GM12872 (cell line): ENCODE data around the gene BAMBI.

ENCODE experiments used
- TF ChIP-seq, protein P1 (sequence below): IDR thresholded peaks from 3 replicates; pipeline ENCODE4 v1.5.1; 2011; ENCODE audit warnings: low read depth, mild to moderate bottlenecking, low read length, moderate library complexity; ENCODE audit not compliant: insufficient read depth

Gene BAMBI, protein sequence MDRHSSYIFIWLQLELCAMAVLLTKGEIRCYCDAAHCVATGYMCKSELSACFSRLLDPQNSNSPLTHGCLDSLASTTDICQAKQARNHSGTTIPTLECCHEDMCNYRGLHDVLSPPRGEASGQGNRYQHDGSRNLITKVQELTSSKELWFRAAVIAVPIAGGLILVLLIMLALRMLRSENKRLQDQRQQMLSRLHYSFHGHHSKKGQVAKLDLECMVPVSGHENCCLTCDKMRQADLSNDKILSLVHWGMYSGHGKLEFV

DNA sequence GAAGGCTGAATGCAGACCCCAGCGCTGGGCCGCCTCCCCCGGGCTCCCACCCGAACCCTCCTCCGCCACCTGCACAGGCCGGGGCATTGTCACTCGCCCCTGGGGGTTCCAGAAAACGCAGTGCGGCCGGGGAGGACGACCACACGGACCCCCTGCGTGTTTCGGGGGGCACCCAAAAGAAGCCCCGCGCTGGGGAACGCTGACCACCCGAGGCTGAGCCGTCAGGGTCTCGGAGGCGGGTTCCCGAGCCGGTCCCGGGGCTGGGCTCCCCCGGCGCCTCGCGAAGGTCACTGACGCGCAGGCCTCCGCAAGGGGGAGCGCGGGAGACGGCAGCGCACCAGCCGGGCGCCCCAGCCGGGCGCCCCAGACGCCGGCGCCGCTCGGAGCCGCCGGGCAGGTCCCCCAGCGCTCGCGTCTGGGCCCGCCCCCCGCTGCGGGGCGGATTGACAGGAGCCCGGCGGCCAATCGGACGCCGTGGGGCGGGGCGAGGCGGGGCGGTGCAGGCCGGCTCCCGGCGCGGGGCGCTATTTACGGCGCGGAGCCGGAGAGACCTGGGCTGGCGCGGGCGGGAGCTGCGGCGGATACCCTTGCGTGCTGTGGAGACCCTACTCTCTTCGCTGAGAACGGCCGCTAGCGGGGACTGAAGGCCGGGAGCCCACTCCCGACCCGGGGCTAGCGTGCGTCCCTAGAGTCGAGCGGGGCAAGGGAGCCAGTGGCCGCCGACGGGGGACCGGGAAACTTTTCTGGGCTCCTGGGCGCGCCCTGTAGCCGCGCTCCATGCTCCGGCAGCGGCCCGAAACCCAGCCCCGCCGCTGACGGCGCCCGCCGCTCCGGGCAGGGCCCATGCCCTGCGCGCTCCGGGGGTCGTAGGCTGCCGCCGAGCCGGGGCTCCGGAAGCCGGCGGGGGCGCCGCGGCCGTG lies at the start of gene BAMBI:
Gene BAMBI (plus strand): TSS at position 554 of the 920 bp plus-strand sequence. CDS start 377 bp downstream, outside the sequence.
- TF ChIP-seq, protein P1, sequence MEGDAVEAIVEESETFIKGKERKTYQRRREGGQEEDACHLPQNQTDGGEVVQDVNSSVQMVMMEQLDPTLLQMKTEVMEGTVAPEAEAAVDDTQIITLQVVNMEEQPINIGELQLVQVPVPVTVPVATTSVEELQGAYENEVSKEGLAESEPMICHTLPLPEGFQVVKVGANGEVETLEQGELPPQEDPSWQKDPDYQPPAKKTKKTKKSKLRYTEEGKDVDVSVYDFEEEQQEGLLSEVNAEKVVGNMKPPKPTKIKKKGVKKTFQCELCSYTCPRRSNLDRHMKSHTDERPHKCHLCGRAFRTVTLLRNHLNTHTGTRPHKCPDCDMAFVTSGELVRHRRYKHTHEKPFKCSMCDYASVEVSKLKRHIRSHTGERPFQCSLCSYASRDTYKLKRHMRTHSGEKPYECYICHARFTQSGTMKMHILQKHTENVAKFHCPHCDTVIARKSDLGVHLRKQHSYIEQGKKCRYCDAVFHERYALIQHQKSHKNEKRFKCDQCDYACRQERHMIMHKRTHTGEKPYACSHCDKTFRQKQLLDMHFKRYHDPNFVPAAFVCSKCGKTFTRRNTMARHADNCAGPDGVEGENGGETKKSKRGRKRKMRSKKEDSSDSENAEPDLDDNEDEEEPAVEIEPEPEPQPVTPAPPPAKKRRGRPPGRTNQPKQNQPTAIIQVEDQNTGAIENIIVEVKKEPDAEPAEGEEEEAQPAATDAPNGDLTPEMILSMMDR, result peak; percentile 61

DNA sequence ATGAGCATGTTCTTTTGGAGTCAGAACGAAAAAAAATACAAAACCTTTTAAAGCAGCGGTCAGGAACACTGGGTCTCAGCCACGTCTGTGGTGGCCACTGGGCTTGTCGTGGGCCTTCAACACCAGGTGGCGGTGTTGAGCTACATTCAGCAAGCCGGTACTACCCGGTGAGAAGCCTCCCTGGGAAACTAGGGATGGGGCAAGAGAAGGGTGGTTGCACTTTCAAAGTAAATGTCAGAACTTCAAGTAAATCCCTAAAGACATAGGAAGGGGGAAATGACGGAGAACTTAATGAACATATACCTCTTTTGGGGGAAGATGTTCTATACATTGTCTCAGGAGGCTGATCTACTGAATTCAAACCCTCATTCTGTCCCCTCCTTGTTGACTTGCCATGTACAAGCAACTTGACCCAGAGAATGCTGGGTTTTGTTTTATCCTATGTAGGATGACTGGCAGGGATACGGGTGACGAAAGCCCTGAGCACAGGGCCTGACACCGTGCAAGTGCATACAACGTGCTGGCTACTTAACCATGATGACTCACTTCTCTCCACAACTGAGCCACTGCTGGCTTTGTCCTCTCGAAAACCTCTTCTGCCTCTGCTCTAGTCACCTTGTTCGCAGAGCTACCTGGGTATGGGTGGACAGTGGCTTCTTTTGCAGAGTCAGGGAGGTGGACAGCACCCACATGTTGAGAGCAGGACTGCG lies 49.0 kb upstream of the BAMBI start:
- TF ChIP-seq, protein P1, result peak; percentile 92

DNA sequence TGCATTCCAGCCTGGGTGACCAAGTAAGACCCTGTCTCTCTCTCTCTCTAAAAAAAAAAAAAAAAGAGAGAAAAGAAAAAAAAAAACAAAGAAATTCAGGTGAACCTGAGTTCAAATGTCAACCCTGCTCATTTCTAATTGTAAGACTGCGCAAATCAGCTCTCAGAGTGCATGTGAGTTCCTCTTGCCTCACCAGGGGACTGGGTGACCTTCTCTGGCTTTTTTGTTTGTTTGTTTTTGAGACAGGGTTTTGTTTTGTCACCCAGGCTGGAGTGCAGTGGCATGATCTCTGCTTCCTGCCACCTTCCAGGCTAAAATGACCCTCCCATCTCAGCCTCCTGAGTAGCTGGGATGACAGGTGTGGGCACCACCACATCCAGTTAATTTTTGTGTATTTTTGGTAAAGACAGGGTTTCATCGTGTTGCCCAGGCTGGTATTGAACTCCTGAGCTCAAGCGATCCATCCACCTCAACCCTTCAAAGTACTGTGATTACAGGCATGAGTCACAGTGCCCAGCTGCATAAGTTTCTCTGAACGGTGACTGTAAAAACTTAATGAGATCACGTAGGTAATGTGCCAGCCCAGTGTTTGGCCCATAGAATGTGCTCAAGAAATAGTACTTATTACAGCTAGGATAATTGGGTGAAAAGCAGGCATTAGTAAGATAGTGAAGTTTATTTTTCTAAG lies 45.3 kb upstream of the BAMBI start:
- TF ChIP-seq, protein P1, result no peak

DNA sequence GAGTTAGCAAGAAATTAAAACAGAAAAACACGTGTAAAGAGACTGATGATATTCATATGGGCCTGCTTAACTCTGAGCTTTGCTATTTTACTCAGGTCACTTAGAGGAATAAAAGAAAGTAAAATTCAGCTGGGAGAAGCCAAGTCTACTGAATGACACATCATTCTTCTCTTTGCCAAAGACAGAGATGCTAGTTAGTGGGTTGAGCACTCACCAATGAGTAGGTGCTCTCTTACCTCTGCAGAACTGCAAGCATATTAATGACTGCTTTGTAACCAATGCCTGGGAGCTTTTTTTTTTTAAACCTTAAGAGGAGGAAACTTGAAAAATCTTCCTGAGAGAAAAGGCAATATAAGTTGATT lies 44.8 kb upstream of the BAMBI start:
- TF ChIP-seq, protein P1, result no peak

DNA sequence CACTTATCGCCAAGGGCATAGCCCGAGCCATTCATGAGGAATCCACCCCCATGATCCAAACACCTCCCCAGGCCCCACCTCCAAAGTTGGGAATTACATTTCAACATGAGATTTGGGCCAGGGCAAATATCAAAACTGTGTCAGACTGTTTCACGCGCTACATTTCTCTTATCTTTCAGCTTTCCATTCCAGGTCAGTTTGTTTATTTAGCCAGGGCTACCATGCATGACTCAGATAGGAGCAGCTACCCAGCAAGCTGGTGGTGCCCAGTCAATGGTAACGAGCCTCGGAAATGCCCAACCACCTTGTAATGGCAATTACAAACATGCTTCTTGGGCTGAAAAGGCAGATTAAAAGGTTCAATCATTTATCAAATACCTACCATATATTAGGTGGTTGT lies 43.6 kb upstream of the BAMBI start:
- TF ChIP-seq, protein P1, result no peak

DNA sequence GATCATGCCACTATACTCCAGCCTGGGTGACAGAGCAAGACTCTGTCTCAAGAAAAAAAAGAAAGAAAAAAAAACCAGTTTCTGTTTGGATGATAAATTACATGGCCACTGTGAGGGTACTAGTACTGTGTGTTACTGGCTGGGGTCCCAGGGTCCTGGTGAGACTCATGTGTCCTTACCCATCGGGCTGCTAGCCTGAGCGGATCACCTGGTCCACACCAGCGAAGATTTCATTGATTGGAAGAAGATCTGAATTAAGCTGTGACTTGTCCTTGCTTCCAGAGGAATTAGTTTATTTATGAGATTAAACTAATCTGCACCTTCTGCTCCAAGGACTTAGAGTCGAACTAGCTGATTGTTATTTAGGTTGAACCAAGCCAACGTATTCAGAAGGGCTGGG lies 40.0 kb upstream of the BAMBI start:
- TF ChIP-seq, protein P1, result no peak

DNA sequence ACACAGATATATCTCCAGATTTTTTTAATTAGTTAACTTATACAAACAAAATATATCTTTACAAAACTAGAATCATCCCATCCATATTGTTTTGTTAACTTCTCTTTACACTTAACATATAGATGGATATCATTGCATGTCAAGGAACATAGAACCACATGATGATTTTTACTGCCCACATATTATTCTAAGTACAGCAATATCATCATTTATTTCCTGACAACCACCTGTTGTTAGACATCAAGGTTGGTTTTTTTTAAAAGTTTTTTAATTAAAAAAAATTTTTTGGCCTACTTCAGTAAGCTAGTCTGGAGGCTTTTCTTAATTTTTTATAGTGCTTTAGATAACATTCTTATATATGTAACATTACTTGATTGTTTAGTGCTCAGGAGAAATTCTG lies 38.9 kb upstream of the BAMBI start:
- TF ChIP-seq, protein P1, result no peak
